ENCODE measurements around the gene CHIC2. TPM values are rescaled to one million over a fixed set of nuclear protein-coding genes. Genes with fewer than 3 reads are reported as not detected.

Gene CHIC2
- total RNA-seq, 6 experiments from 2014 or later, result 23.5 to 30.2 (median 27.5) TPM

GRCh38 chr4:54004463-54004862 lies 59.9 kb downstream of the CHIC2 start:
- H3K36me3 Mint-ChIP-seq (ENCODE audit: low read depth), result peaks cover 35% of the 10 kb centered on the region
- H3K27me3 Mint-ChIP-seq (ENCODE audit: insufficient read depth), result no peaks in the 10 kb centered on the region
- peak overlapping the region; percentile 20; the same call in 1 of the 2 replicates for H3K27ac Mint-ChIP-seq
- H3K4me3 Mint-ChIP-seq, result no peak overlapping the region
- H3K4me1 Mint-ChIP-seq (ENCODE audit: low read depth), result peaks cover 17% of the 10 kb centered on the region
- TF ChIP-seq, protein P1, sequence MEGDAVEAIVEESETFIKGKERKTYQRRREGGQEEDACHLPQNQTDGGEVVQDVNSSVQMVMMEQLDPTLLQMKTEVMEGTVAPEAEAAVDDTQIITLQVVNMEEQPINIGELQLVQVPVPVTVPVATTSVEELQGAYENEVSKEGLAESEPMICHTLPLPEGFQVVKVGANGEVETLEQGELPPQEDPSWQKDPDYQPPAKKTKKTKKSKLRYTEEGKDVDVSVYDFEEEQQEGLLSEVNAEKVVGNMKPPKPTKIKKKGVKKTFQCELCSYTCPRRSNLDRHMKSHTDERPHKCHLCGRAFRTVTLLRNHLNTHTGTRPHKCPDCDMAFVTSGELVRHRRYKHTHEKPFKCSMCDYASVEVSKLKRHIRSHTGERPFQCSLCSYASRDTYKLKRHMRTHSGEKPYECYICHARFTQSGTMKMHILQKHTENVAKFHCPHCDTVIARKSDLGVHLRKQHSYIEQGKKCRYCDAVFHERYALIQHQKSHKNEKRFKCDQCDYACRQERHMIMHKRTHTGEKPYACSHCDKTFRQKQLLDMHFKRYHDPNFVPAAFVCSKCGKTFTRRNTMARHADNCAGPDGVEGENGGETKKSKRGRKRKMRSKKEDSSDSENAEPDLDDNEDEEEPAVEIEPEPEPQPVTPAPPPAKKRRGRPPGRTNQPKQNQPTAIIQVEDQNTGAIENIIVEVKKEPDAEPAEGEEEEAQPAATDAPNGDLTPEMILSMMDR (IDR thresholded peaks at IDR 0.05), result no peak
- H3K9me3 Mint-ChIP-seq, result no peaks in the 10 kb centered on the region
- no peak for DNase-seq

DNA sequence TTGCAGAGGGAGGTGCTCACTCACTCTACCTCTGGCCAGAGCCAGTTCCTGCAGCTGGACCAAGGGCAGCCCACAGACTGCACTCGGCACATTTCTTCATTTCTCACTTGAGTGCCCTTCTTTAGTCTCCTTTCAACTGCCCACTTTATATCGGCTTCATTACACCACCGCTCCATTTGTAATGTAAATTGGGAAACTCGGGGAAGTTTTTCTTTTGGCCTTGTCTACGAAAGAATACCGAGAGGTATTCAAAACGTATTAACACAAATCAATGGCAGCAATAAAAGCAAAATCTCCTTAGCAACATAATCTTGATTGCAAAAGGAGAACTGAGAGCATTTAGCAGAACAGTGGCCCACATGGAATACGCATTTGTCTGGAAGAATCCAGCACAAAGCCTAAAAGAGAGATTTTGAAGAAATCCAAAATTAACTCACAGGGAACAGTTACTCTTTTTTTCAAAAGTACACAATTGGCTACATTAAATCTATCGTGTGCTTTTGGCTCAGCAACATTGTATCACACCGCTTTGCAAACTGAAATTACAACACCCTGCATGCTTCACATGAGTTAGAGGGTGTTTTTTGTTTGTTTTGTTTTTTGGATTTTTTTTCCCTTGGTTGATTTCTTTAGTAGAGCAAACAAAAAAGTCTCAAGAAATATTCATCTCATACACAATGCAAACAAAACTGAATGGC lies 62.6 kb downstream of the CHIC2 start:
- TF ChIP-seq, protein P1 (IDR thresholded peaks at IDR 0.05), result no peak
- peaks cover 38% of the 10 kb centered on the region for H3K36me3 Mint-ChIP-seq (ENCODE audit: low read depth)
- H3K27ac Mint-ChIP-seq, result no peak overlapping the region
- no peaks in the 10 kb centered on the region for H3K9me3 Mint-ChIP-seq
- peaks cover 22% of the 10 kb centered on the region for H3K4me1 Mint-ChIP-seq (ENCODE audit: low read depth)
- DNase-seq, result no peak
- H3K27me3 Mint-ChIP-seq (ENCODE audit: insufficient read depth), result no peaks in the 10 kb centered on the region
- no peak overlapping the region for H3K4me3 Mint-ChIP-seq

DNA sequence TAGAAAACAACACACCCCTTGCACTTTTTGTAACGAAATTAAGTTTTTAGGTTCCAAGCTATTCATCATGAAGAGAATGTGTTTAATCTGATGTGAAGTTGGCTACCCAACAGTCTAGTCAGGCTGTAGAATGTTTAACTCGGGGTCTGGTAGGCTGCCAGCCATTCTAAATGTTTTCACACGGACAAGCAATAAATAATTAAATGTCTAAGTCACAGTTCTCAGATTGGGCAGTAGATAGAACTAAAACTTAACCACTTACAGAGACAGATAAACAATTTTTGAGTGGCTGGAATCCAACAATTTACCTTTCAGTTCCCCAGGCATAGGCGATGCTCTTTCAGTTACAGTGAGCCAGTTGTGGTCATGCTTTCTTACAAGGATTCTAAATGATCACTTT lies 66.5 kb downstream of the CHIC2 start:
- Mint-ChIP-seq H3K4me3 (no peak overlapping the region), H3K36me3 (ENCODE audit: low read depth) (peaks cover 31% of the 10 kb centered on the region), H3K9me3 (no peaks in the 10 kb centered on the region), H3K27me3 (ENCODE audit: insufficient read depth) (no peaks in the 10 kb centered on the region), H3K4me1 (ENCODE audit: low read depth) (peaks cover 20% of the 10 kb centered on the region), H3K27ac (no peak overlapping the region)
- DNase-seq, result no peak
- TF ChIP-seq, protein P1 (IDR thresholded peaks at IDR 0.05), result no peak

DNA sequence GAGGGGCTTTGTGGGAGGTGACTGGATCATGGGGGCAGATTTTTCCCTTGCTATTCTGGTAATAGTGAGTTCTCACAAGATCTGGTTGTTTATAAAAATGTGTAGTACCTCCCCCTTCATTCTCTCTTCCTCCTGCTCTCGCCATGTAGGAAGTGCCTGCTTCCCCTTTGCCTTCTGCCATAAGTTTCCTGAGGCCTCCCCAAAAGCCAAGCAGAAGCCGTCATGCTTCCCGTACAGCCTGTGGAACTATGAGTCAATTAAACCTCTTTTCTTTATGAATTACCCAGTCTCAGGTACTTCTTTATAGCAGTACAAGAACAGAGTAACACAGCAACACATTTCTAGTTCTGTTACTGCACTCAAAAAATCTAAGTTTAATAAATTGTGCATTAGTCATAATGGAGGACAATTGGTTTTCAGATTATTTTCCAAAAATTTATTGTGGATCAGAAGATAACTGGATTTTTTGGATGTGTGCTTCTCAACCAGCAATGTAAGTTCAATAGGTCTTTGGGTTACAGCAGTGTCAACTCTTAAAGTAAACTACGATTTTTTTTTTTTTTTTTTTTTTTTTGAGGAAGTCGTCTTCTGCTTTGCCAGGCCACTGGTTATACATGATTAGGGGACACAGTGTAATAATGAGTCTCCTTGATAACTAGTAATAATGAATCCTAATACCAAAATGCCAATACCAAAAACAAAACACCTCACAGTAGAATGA lies 69.9 kb downstream of the CHIC2 start:
- DNase-seq, result no peak
- H3K27ac Mint-ChIP-seq, result no peak overlapping the region
- no peak overlapping the region for H3K4me3 Mint-ChIP-seq
- TF ChIP-seq, protein P1 (IDR thresholded peaks at IDR 0.05), result no peak
- peaks cover 18% of the 10 kb centered on the region for H3K36me3 Mint-ChIP-seq (ENCODE audit: low read depth)
- H3K4me1 Mint-ChIP-seq (ENCODE audit: low read depth), result peaks cover 22% of the 10 kb centered on the region
- no peaks in the 10 kb centered on the region for H3K27me3 Mint-ChIP-seq (ENCODE audit: insufficient read depth)
- H3K9me3 Mint-ChIP-seq, result no peaks in the 10 kb centered on the region

DNA sequence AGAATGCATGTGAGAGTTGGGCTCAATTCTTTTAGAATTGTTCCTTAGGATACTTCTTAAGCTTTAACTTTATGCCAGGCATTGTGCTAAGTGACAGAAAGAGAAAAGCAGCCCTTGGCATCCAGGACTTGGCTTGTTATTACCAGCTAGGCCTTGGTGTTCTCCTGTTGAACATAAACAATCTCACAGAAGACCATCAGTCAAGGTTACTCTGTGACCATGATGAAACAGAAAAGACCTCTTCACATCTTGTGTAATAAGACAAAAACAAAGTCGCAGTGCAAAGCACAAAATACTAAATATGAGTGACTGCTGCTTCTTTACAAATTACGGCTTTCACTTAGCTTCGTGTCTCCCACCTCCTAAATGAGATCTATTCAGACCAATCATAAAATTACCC lies 71.6 kb downstream of the CHIC2 start:
- no peak for DNase-seq
- Mint-ChIP-seq H3K36me3 (ENCODE audit: low read depth) (peaks cover 15% of the 10 kb centered on the region; the same call in 1 of the 2 replicates), H3K4me1 (ENCODE audit: low read depth) (peaks cover 24% of the 10 kb centered on the region), H3K27ac (no peak overlapping the region; the same call in 1 of the 2 replicates), H3K4me3 (no peak overlapping the region), H3K9me3 (no peaks in the 10 kb centered on the region), H3K27me3 (ENCODE audit: insufficient read depth) (no peaks in the 10 kb centered on the region; the same call in 1 of the 2 replicates)
- TF ChIP-seq, protein P1 (IDR thresholded peaks at IDR 0.05), result no peak
